Common myeloid progenitor, CD34-positive (primary cell): Measurements from ENCODE around the gene PPM1A.

ENCODE experiments used
- CTCF ChIA-PET: fragments of 350-600 bp; sonication (Branson Sonifier 250); formaldehyde crosslinking; loops from one replicate; lab custom pipeline; 2021; ENCODE audit warnings: antibody characterized with exemption; lab: Charles Lee
- POLR2A ChIA-PET: fragments of 350-600 bp; sonication (Branson Sonifier 250); formaldehyde crosslinking; loops from one replicate; lab custom pipeline; 2021; ENCODE audit warnings: antibody characterized with exemption; lab: Charles Lee
- DNase-seq, 3 donors: peaks; one replicate each; pipeline versions ENCODE4 v3.0.0 to v3.0.0-alpha.2; 2013
- H3K27ac ChIP-seq, 2 experiments: 1 replicate in 1 of 2; 2 replicates in 1 of 2; pipeline ENCODE4 v1.7.0; 2013; ENCODE audit warnings: inconsistent platforms in 2 of 2, low read length in 2 of 2, mild to moderate bottlenecking in 2 of 2, low read depth in 1 of 2, moderate library complexity in 1 of 2; ENCODE audit not compliant: severe bottlenecking in 2 of 2, insufficient read depth in 1 of 2, poor library complexity in 1 of 2
- H3K27me3 ChIP-seq, 5 experiments: replicated peaks in 2 of 5; 1 replicate in 3 of 5; 2 replicates in 2 of 5; pipeline versions ENCODE4 v1.6.1 to v1.7.0; 2013; ENCODE audit warnings: low read length in 4 of 5, mild to moderate bottlenecking in 2 of 5, moderate library complexity in 2 of 5, inconsistent platforms in 1 of 5; ENCODE audit not compliant: insufficient read depth in 5 of 5, control insufficient read depth in 4 of 5
- H3K36me3 ChIP-seq, 4 experiments: 1 replicate in 2 of 4; 2 replicates in 2 of 4; pipeline versions ENCODE4 v1.6.1 to v1.7.0; 2013; ENCODE audit warnings: low read length in 3 of 4, control low read depth in 1 of 4, mild to moderate bottlenecking in 1 of 4; ENCODE audit not compliant: control insufficient read depth in 4 of 4, insufficient read depth in 4 of 4
- H3K4me1 ChIP-seq, 4 experiments: 1 replicate in 3 of 4; 2 replicates in 1 of 4; pipeline versions ENCODE4 v1.6.1 to v1.7.1; 2013; ENCODE audit warnings: low read length in 3 of 4, mild to moderate bottlenecking in 3 of 4, control low read depth in 1 of 4, inconsistent platforms in 1 of 4, moderate library complexity in 1 of 4; ENCODE audit not compliant: control insufficient read depth in 4 of 4, insufficient read depth in 4 of 4; ENCODE audit errors: control extremely low read depth in 1 of 4
- H3K4me3 ChIP-seq, 7 experiments: 1 replicate in 4 of 7; 2 replicates in 3 of 7; pipeline versions ENCODE4 v1.5.1 to v1.7.0; 2013; ENCODE audit warnings: mild to moderate bottlenecking in 7 of 7, low read length in 6 of 7, moderate library complexity in 6 of 7, inconsistent platforms in 2 of 7, low read depth in 2 of 7, control low read depth in 1 of 7; ENCODE audit not compliant: insufficient read depth in 4 of 7, control insufficient read depth in 1 of 7; ENCODE audit errors: extremely low read depth in 1 of 7
- H3K9me3 ChIP-seq, 5 experiments: 1 replicate in 4 of 5; 2 replicates in 1 of 5; pipeline versions ENCODE4 v1.6.1 to v1.7.1; 2013; ENCODE audit warnings: low read length in 4 of 5, mild to moderate bottlenecking in 2 of 5, inconsistent platforms in 1 of 5, low read depth in 1 of 5, moderate library complexity in 1 of 5; ENCODE audit not compliant: control insufficient read depth in 4 of 5, insufficient read depth in 2 of 5; ENCODE audit errors: control extremely low read depth in 1 of 5
- WGBS: methylation state at CpG from one replicate; pipeline ENCODE4 v1.1.5; 2013; ENCODE audit not compliant: insufficient coverage; 5-methylcytosine and 5-hydroxymethylcytosine counted together

The PPM1A gene

GRCh38 chr14:60332869-60333268 lies 83.8 kb downstream of the PPM1A start:
- Histone ChIP-seq H3K27me3 (peaks cover 0 to 9% (median 4%) of the 10 kb centered on the region in 5 experiments), H3K9me3 (no peaks in the 10 kb centered on the region), H3K27ac (no peak overlapping the region), H3K36me3 (no peaks in the 10 kb centered on the region), H3K4me3 (no peak overlapping the region), H3K4me1 (peaks cover 7 to 22% (median 14%) of the 10 kb centered on the region in 4 experiments)
- ChIA-PET POLR2A (no interaction called here), CTCF (interaction anchor here (1.0 to 4.1 kb wide), 6 partner anchors 9 to 229 kb away, joined by 3 to 20 read pairs (median 4); no protein-coding TSS in a partner anchor)
- DNase-seq: no peak
- no CpG with 5 or more reads among the region's 5 CpGs for WGBS

- Histone ChIP-seq H3K9me3 (no peaks in the 10 kb centered on the region), H3K27ac (no peak overlapping the region), H3K4me1 (no peaks in the 10 kb centered on the region), H3K27me3 (peaks cover 0 to 8% (median 4%) of the 10 kb centered on the region in 5 experiments), H3K36me3 (no peaks in the 10 kb centered on the region), H3K4me3 (no peak overlapping the region)
- ChIA-PET CTCF (interaction anchor here (1.0 to 1.2 kb wide), 2 partner anchors 10 to 143 kb away, joined by 3 read pairs; no protein-coding TSS in a partner anchor), POLR2A (no interaction called here)
- WGBS: 88% methylated on average over 1 of the region's 2 CpGs
- no peak for DNase-seq
Measured at GRCh38 chr14:60339571-60339970, 90.5 kb downstream of the PPM1A start.

DNA sequence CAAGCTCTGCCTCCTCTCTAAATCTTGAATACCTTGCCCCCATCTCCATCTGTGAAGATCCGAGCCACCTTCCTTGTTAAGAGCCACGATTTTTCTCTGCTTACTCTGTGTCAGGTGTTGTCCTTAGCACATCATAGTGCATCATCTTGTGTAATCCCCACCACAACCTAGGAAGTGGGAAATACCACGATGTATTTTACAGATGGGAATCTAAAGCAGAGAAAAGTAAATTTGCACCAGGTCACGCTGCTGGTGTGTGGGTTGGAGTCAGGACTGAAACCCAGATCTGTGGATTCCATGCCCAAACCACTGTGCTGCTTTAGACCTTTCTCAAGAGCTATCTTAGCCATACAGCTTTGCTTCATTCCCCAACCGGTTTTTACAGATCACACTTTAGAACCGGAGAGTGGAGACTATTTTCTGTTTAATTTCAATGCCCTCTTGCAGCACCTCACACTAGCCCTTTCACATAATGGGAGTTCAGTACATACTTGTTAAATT lies 94.6 kb downstream of the PPM1A start:
- Histone ChIP-seq H3K4me1 (no peaks in the 10 kb centered on the region), H3K4me3 (no peak overlapping the region), H3K27ac (no peak overlapping the region), H3K36me3 (no peaks in the 10 kb centered on the region), H3K27me3 (peaks cover 0 to 4% (median 0%) of the 10 kb centered on the region in 5 experiments), H3K9me3 (no peaks in the 10 kb centered on the region)
- 71% methylated on average over 6 of the region's 6 CpGs for WGBS
- ChIA-PET CTCF (interaction anchor here (1.1 to 1.2 kb wide), 2 partner anchors 12 to 218 kb away, joined by 4 read pairs; no protein-coding TSS in a partner anchor), POLR2A (no interaction called here)
- peak in 2 of 3 donors; percentile 18 to 19 for DNase-seq

DNA sequence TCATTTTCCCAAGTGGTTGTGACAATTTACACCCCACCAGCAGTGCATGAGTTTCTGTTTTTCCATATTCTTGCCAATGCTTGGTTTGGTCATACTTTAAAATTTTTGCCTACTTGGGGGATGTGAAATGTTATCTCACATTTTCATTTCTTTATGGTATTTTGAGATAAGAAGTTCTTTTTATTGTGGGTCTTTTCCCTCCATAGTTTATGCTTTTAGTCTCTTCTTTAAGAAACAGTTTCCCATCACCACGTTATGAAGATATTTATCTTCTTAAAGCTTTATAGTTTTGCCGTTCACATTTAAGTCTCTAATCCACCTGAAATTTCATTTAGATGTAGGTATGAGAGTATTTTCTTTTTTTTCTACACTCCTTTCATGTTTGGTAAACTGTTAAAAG lies 95.7 kb downstream of the PPM1A start:
- no peak for DNase-seq
- Histone ChIP-seq H3K9me3 (no peaks in the 10 kb centered on the region), H3K27me3 (peaks cover 0 to 4% (median 0%) of the 10 kb centered on the region in 5 experiments), H3K4me1 (no peaks in the 10 kb centered on the region), H3K4me3 (no peak overlapping the region), H3K27ac (no peak overlapping the region), H3K36me3 (no peaks in the 10 kb centered on the region)
- ChIA-PET CTCF (interaction anchor here (1.2 kb wide), 1 partner anchor 149 kb away, joined by 4 read pairs; no protein-coding TSS in a partner anchor), POLR2A (interaction anchor here (0.7 kb wide), 1 partner anchor 10 kb away, joined by 3 read pairs; no protein-coding TSS in a partner anchor)
- no CpG with 5 or more reads among the region's 2 CpGs for WGBS

DNA sequence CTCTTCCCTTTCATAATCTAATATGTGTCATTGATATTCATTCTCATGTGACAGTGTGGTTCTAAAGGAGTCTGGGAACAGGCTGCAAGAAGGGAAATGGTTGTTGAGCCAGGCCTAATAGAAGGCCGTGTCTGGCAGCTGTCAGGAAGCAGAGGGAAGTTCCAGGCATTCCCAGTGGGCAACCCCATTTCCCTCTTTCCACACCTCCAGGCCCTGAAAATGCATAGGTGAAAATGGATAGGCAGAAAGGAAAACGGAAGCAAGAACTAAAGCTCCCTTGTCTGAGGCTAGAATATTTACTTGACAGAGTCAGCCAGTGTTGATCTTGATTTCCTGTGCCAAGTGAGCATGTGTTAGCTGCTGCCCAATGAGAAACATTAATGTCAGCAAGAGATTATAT lies 97.7 kb downstream of the PPM1A start:
- Histone ChIP-seq H3K27me3 (peaks cover 0 to 4% (median 0%) of the 10 kb centered on the region in 5 experiments), H3K36me3 (no peaks in the 10 kb centered on the region), H3K27ac (no peak overlapping the region), H3K4me1 (no peaks in the 10 kb centered on the region), H3K4me3 (no peak overlapping the region), H3K9me3 (no peaks in the 10 kb centered on the region)
- CTCF ChIA-PET: no interaction called here
- 71% methylated on average over 1 of the region's 2 CpGs for WGBS
- POLR2A ChIA-PET: interaction anchor here (0.6 kb wide), 1 partner anchor 1327 kb away, joined by 4 read pairs; no protein-coding TSS in a partner anchor
- peak in 1 of 3 donors; percentile 36 for DNase-seq

DNA sequence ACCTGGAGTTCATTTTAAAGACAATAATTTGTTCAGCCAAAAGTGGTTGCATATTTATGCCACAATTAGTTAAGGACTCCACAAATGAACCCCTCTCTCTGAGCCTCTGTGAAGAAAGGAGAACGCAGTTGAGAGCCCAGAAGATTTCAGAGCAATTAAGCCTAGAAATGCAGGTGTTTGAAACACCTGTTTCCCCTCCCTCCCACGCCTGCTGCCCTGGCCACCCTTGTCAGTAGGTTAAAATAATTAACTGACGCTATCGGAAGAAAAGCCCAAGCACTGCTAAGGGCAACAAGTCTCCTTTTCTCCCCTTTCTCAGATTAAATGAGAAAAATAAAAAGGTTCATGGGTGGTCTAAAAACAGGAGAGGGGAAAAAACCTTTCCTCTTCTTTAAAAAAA lies 99.2 kb downstream of the PPM1A start:
- no peak overlapping the region for H3K27ac ChIP-seq
- H3K4me1 ChIP-seq: no peaks in the 10 kb centered on the region
- no peaks in the 10 kb centered on the region for H3K9me3 ChIP-seq
- H3K27me3 ChIP-seq: peaks cover 0 to 4% (median 0%) of the 10 kb centered on the region in 5 experiments
- CTCF ChIA-PET: interaction anchor here (0.6 to 3.9 kb wide), 6 partner anchors 11 to 214 kb away, joined by 3 to 20 read pairs (median 4); no protein-coding TSS in a partner anchor
- no peak for DNase-seq
- H3K4me3 ChIP-seq: no peak overlapping the region
- no peaks in the 10 kb centered on the region for H3K36me3 ChIP-seq
- POLR2A ChIA-PET: no interaction called here
- no CpG with 5 or more reads among the region's 4 CpGs for WGBS
